ENCODE measurements around the gene STIM2.

DNA sequence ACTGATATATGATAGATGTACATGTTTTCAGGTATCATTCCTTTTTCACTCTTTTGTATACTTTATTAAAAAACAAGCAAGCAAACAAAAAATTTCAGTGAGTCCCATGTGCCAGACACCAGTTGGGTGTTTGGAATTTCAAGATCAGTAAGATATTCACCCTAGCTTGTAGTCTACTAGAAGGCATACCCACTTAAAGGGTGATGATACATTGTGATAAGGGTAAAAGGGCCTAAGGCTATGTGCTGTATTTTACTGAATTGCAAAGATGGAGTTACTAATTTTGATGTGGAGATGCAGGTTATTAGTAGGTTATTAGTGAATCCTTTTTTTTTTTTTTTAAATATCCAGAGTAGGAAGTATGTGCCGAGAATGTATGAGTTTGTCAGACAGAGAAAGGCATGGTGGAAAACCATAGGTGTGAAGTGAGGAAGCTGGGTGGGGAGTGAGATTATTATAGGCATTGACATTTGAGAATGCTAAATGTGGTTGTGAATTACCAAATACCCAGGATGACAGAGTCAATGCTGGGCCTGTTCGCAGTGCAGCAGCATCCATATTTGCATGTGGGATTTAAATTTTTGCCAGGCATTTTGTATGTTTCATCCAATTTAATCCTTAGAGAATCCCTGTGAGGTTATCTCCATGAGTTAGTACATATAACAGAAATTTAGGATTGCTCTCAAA is 10.1 kb downstream of the STIM2 start:
- TF ChIP-seq, protein P1, sequence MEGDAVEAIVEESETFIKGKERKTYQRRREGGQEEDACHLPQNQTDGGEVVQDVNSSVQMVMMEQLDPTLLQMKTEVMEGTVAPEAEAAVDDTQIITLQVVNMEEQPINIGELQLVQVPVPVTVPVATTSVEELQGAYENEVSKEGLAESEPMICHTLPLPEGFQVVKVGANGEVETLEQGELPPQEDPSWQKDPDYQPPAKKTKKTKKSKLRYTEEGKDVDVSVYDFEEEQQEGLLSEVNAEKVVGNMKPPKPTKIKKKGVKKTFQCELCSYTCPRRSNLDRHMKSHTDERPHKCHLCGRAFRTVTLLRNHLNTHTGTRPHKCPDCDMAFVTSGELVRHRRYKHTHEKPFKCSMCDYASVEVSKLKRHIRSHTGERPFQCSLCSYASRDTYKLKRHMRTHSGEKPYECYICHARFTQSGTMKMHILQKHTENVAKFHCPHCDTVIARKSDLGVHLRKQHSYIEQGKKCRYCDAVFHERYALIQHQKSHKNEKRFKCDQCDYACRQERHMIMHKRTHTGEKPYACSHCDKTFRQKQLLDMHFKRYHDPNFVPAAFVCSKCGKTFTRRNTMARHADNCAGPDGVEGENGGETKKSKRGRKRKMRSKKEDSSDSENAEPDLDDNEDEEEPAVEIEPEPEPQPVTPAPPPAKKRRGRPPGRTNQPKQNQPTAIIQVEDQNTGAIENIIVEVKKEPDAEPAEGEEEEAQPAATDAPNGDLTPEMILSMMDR (IDR thresholded peaks at IDR 0.05), result no peak
- no peak for TF ChIP-seq EZH2 (IDR thresholded peaks at IDR 0.05)

All from neural progenitor cell (in vitro differentiated cells).